ENCODE measurements around the gene GLB1L3.
"Not testable (repeated sequence)": the region's sequence is repeated elsewhere in the genome, so short reads cannot be mapped to it uniquely, and the experiment has no call there.

Gene GLB1L3

GRCh38 chr11:134252346-134253187 lies 23.6 kb upstream of the GLB1L3 start:
- no peak for DNase-seq

- DNase-seq, result peak; percentile 97
Observed at GRCh38 chr11:134253188-134253993, 22.8 kb upstream of the GLB1L3 start, which contains the start of the genes ACAD8 and THYN1. Gene ACAD8, plus strand, starts transcription at chr11:134253568. Its CDS starts 33 bp downstream, at chr11:134253601. Gene THYN1, minus strand, starts transcription at chr11:134253352. Its CDS starts 470 bp downstream, at chr11:134252882.

GRCh38 chr11:134254433-134255183 lies 21.6 kb upstream of the GLB1L3 start:
- no peak for DNase-seq

- DNase-seq, result not testable (repeated sequence)
Observed at GRCh38 chr11:134255184-134255561, 21.0 kb upstream of the GLB1L3 start.

- no peak for DNase-seq
Observed at GRCh38 chr11:134257101-134257500, 19.1 kb upstream of the GLB1L3 start.

GRCh38 chr11:134258577-134258976 lies 17.6 kb upstream of the GLB1L3 start:
- no peak for DNase-seq

GRCh38 chr11:134260503-134260902 lies 15.7 kb upstream of the GLB1L3 start:
- no peak for DNase-seq

GRCh38 chr11:134260983-134261382 lies 15.2 kb upstream of the GLB1L3 start:
- DNase-seq, result no peak

- peak; percentile 53 for DNase-seq
Observed at GRCh38 chr11:134261626-134262488, 14.3 kb upstream of the GLB1L3 start.

GRCh38 chr11:134264966-134265764 lies 11.0 kb upstream of the GLB1L3 start:
- DNase-seq, result no peak

- no peak for DNase-seq
Observed at GRCh38 chr11:134266440-134266839, 9.7 kb upstream of the GLB1L3 start.

- DNase-seq, result no peak
Observed at GRCh38 chr11:134266841-134267251, 9.3 kb upstream of the GLB1L3 start.

GRCh38 chr11:134267461-134267860 lies 8.7 kb upstream of the GLB1L3 start:
- no peak for DNase-seq

GRCh38 chr11:134267966-134268365 lies 8.2 kb upstream of the GLB1L3 start:
- DNase-seq, result no peak

GRCh38 chr11:134270250-134270714 lies 5.9 kb upstream of the GLB1L3 start:
- peak; percentile 63 for DNase-seq

- no peak for DNase-seq
Observed at GRCh38 chr11:134271978-134272377, 4.2 kb upstream of the GLB1L3 start.

- DNase-seq, result no peak
Observed at GRCh38 chr11:134272381-134273316, 3.5 kb upstream of the GLB1L3 start.

GRCh38 chr11:134273317-134273712 lies 2.9 kb upstream of the GLB1L3 start:
- no peak for DNase-seq

- no peak for DNase-seq
Observed at GRCh38 chr11:134275188-134275533, 1.0 kb upstream of the GLB1L3 start.

Data from activated CD4-positive, alpha-beta T cell treated with anti-CD3 and anti-CD28 coated beads, Interleukin-2, Interleukin-6, amounts not matched to agents 100 ng/mL and 50 ng/mL, durations not matched to agents 16 hours and 8 hours (primary cell).